ENCODE data around the gene FSTL5.

Gene FSTL5

GRCh38 chr4:161893566-161893965 is 270.2 kb downstream of the FSTL5 start:
- intact Hi-C loops (cut with DNase I), result no loop called here
- no peak for DNase-seq

GRCh38 chr4:161892951-161893350 is 270.8 kb downstream of the FSTL5 start:
- DNase-seq, result no peak
- intact Hi-C loops (cut with DNase I), result no loop called here

GRCh38 chr4:161883157-161883556 is 280.6 kb downstream of the FSTL5 start:
- intact Hi-C loops (cut with DNase I), result no loop called here
- no peak for DNase-seq

- intact Hi-C loops (cut with DNase I), result no loop called here
- DNase-seq, result no peak
These were observed 282.4 kb downstream of the FSTL5 start for GRCh38 chr4:161881370-161881769.

- DNase-seq, result no peak
- intact Hi-C loops (cut with DNase I), result no loop called here
These were observed 294.3 kb downstream of the FSTL5 start for GRCh38 chr4:161869511-161869910.

- intact Hi-C loops (cut with DNase I), result no loop called here
- no peak for DNase-seq
These were observed 307.0 kb downstream of the FSTL5 start for GRCh38 chr4:161856711-161857326.

DNA sequence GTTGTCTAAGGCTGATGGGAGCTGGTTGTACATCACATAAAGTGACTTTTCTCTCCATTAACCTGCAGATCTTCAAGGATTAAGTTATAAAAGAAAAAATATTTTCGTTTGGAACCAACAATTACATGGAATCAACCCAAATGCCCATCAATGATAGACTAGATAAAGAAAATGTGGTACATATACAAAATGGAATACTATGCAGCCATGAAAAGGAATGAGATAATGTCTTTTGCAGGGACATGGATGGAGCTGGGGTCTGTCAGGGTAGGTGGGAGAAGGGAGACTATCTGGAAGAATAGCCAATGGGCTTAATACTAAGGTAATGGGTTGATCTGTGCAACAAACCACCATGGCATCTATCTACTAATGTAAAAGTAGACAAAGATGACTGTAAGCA is 313.2 kb downstream of the FSTL5 start:
- DNase-seq, result no peak
- intact Hi-C loops (cut with DNase I), result no loop called here

GRCh38 chr4:161841759-161842158 is 322.0 kb downstream of the FSTL5 start:
- DNase-seq, result no peak
- intact Hi-C loops (cut with DNase I), result no loop called here

DNA sequence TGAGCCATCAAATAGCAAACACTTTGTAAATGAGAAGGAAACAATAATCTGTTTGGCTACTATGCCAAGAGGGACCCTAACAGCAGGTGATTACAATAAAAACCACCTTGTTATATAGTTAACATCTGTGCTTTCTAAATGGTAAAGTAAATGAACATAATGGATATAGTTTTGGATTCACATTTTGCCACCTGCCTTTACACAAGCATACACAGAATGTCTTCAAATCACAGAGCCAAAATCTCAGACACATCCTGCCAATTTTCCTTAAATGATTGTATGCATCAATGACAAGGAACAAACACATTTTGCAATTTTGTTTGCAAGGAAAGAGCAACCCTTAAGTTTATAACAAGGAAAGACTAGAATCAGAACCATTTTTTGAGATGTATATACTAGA is 334.2 kb downstream of the FSTL5 start:
- intact Hi-C loops (cut with DNase I), result no loop called here
- DNase-seq, result no peak

GRCh38 chr4:161828061-161828460 is 335.7 kb downstream of the FSTL5 start:
- intact Hi-C loops (cut with DNase I), result no loop called here
- no peak for DNase-seq

- intact Hi-C loops (cut with DNase I), result no loop called here
- no peak for DNase-seq
These were observed 336.8 kb downstream of the FSTL5 start for GRCh38 chr4:161827013-161827412.

GRCh38 chr4:161823450-161823849 is 340.4 kb downstream of the FSTL5 start:
- no peak for DNase-seq
- intact Hi-C loops (cut with DNase I), result no loop called here

- no peak for DNase-seq
- intact Hi-C loops (cut with DNase I), result no loop called here
These were observed 341.6 kb downstream of the FSTL5 start for GRCh38 chr4:161822174-161822573.

GRCh38 chr4:161817914-161818313 is 345.9 kb downstream of the FSTL5 start:
- intact Hi-C loops (cut with DNase I), result no loop called here
- no peak for DNase-seq

DNA sequence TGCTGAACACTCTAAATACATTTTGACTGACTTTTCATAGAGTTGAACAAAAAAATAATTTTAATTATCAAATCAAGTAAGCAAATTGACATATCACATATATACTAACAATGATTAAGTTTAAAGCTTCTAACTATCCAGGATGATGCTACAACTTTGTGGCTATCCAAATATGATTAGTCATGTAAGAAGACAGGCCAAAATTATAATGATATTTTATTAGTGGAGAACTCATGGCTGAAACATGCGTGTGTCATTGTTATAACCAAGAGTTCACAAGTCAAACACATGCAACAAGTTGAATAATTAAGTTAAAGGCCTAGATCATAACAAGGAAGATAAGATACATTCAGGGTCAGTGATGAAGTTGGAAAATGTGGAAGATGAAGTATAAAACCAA is 346.8 kb downstream of the FSTL5 start:
- DNase-seq, result no peak
- intact Hi-C loops (cut with DNase I), result no loop called here

GRCh38 chr4:161815841-161816240 is 348.0 kb downstream of the FSTL5 start:
- no peak for DNase-seq
- intact Hi-C loops (cut with DNase I), result no loop called here

DNA sequence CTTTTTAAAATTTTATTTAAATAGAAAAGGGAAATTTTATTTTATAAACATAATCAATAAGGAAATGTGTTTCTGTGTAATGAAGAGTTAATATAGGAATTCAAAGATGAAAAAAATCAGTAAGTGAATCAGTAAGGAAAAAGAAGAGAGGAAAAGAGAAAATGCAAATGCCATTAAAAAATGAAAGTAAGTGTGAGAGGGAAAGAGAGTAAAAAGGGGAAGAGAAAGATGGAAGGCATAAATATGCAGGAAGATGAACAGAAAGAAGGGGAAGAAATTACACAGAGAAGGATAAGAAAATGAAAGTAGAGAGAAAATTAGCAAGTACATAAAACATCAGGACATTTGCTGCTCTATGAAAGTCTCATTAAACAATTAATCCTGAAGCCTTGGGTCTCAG is 349.9 kb downstream of the FSTL5 start:
- intact Hi-C loops (cut with DNase I), result no loop called here
- DNase-seq, result no peak

DNA sequence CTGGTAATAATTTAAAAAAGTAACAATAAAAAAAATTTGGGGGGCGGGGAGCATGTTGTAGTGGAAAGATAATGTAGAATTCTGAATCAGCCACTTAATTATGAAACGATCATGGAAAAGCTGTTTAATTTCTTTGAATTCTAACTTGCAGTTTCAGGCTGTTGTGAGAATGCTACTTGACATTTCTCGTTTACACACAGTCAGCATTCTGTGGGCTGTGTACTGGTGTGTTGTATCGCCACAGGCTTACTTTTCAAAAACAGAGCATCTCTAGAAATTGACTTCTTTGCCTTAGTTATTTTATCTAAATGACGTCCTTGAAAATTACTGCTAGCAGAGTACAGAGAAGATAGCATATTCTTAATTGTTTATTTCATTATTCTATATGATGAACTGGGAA is 350.4 kb downstream of the FSTL5 start:
- intact Hi-C loops (cut with DNase I), result no loop called here
- no peak for DNase-seq

DNA sequence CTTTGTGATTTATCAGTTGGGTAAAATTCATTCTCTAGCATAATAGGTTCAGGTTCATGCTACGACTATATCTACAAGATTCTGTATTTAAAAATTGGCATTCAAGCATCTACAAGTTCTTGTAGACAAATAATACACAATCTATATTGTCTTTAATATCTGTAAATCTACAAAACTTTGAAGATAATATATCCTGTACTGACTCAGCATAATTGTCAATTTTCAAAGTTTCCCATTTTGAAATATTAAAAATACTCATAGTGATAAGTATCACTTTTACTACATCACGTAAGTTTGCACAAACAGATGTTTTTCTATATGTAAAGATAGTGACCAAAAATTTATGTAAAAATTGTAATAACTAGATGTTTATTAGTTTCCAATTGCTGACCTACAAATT is 360.6 kb downstream of the FSTL5 start:
- intact Hi-C loops (cut with DNase I), result no loop called here
- no peak for DNase-seq

DNA sequence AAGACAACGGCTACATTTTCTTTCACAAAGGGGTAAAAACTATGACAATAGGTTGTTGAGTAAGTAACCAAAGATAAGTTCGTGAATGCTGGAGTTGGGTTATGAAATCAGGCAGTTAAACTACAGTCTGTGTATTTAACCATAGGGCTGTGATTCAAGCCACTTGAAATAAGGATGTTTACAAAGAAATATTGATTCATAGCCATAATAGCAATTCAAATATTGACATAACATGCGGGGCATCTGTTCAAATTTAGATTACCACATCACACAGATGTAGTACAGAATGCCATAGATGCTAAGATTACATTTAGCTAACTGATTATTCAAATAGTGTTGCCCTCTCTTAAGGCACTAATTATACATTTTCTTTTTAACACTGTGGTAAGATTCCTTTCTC is 364.1 kb downstream of the FSTL5 start:
- no peak for DNase-seq
- intact Hi-C loops (cut with DNase I), result no loop called here

GRCh38 chr4:161792991-161793390 is 370.8 kb downstream of the FSTL5 start:
- intact Hi-C loops (cut with DNase I), result no loop called here
- no peak for DNase-seq
